GM19023 (cell line): Measurements from ENCODE around the gene BNIP3.

Experiments
- ATAC-seq: cut with Tn5 transposase; IDR thresholded peaks from one replicate; pipeline ENCODE4 v1.9.1; 2021; ENCODE audit warnings: mild to moderate bottlenecking, moderate library complexity; ENCODE audit not compliant: unreplicated experiment

BNIP3 gene, protein sequence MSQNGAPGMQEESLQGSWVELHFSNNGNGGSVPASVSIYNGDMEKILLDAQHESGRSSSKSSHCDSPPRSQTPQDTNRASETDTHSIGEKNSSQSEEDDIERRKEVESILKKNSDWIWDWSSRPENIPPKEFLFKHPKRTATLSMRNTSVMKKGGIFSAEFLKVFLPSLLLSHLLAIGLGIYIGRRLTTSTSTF

DNA sequence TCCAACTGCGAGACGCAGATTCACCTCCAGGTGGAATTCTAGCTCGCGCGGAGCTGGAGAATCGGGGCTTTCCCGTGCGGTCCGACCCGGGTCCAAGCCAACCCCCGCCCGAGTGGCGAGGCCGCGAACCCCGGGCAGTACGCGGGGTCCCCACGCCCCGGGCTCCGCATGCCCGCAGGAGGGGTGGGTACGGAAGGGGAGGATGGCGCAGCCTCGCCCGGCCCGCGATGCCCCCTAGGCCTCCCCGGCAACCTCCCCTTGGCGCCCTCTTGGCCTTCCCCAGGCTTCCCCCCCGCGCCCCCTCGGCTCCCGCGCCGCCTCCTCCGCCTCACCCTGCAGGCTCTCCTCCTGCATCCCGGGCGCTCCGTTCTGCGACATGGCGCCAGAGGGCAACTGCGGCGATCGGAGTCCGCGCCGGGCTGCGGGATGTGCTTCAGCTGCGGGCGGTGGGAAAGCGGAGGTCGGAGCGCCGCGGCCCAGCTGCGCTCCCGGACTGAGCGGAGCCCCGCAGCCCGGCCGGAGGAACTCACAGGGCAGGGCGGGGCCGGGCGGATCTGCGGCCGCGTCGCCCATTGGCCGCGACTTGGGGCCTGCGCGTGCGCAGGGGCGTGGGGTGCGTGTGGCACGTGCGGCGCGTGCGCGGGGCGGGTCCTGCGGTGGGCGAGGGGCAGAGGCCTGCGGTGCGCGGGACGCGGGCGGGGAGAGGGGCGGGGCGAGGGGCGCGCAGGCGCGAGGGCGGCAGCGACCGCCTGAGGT is at the start of gene BNIP3:
TSS of gene BNIP3 (minus strand) at position 495 of the 756 bp plus-strand sequence. CDS start at position 378, 117 bp downstream.
- ATAC-seq = peak; percentile 88

DNA sequence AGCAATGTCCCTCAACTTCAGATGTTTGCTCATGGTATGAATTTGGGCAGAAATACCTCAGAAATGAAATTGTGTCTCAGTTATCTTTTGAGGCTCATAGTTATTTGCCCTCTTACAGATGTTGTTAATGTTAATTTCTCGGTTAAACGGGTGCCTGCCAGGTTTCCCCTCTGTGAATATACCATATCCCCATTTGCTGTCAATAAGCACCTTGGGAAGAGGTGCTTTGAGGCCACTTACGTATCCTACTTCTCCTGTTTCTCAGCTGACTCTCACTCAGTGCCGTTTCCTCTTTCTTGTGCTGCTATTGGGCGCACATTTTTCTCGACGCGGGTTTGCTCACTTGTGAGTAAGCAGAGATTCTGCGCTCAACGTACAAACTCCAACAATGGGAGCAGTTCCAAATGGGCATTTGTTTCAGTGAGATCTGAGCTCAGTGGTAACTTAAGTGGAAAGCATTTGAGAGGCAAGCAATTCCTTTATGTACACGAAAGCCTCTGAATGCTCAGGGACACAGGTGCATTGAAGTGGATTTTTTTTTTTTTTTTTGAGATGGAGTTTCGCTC is 49.3 kb upstream of the BNIP3 start:
- no peak for ATAC-seq

DNA sequence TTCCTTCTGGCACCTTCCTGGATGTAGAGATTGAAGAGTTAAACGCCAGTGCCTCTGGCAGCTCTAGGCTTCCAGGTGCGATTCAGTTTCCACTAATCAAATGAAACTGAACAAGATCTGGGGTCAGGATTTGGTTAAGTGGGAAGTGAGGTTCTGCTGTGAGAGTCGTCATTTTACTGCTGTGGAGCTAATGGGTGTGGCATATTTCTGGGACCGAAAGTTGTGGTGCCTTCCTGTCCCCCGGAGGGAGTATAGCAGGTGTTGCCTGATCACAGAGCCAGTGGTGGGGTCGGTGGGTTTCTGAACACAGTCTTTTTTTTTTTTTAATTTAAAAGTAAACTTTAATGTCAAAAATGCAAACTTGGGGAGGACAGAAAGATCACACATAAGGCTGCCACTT is 47.0 kb upstream of the BNIP3 start:
- ATAC-seq = no peak

DNA sequence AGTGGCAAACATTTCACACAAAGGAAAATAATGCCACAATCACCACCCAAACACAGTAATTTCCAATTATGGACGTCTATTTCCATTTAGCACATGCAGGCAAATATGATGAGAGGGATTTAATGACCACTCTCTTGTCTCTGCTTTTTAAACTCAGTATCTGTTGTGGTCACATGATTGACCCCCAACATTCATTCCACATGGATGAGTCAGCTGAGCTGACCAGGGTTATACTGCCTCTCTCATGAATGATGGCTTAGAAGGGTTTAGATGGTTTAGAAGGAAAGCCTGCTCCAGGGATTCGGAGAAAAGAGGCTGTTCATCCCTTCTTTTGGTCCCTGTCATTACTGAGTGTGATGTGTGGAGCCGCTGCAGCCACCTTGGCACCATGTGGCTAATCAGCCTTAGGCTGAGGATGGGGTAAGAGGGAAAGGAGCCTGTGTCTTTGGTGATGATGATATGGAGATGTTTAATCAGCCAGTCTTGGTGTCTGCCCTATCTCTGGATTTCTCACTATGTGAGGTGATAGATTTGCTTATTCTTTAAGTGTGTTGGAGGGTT is 45.8 kb upstream of the BNIP3 start:
- no peak for ATAC-seq

DNA sequence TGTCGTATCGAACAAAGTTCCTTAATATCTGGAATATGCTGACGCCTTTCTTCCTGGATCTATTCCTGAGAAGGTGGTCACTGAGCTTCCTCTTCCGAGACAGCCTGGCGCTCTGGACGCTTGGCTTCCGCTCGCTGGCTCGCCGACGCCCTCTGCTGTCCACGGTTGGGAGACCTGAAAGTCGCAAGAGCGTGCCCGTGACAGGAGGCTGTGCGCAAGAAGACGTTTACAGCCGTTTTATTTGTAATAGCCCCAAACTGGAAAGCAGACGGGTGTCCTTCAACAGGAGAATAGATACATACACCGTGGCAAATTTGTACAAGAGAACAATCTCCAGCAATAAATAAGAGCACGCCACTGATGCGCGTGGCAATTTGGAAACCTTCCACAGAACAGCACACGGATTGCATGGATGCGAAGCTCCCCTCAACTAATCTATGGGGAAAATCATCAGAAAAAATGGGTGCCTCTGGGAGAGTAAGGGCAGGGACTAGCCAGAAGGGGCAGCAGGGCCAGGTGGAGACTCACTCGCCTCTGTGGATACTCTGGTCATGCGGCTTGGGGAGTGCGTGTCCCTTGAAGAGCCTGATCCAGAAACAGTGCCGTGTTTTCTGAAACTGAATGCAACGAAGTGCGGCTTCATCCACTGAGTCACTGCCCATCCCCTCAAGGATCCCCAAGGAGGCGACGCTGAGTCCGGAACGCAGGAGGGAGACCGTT is 41.5 kb upstream of the BNIP3 start:
- ATAC-seq = peak; percentile 79

DNA sequence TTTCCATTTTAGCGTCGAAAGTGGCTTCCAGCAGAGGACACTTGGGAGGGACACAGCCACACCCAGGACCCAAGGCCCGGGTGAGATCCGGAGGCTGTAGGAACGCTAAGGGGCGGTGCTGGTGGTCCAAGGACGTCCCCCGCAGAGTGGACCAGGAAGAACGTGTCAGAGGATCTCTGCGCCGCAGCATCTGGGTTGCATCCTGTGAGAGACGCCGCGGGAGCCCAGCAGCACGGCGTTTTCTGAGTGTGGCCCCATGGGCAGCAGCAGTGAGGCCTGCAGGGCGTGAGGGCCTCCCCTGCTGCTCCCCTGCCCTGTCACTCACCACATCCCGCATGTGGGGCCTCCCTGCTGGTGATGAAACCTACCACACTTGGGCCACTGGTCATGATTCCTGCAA is 40.5 kb upstream of the BNIP3 start:
- no peak for ATAC-seq

DNA sequence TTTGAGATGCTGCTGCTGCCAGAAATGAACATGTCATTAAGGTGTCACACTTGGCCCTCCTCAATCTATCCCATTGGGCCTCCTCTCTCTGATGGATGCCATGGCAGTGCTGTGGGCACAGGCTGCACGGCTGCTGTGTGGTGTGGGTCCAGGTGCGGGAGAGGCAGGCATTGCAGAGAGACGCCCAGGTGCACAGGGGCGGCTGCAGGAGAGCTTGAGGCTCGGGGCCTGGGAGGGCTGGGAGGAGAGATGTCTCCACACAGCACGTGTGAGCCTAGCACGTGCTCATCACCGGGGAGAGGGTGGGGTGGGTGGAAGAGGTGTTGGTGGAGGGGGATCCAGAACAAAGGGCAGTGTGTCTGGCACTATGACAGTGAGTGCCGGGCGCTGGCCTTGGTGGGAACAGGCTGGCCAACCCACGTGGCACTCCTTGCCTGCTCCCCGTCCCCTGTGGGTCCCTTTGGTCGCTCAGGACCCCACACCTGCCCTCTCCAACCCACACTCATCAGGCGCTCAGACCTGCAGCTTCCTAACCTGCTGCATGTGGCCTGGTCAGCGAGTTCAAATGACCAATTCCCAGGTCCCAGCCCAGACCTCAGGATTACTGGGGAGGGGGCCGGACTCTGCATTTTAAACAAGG is 39.9 kb upstream of the BNIP3 start:
- no peak for ATAC-seq

DNA sequence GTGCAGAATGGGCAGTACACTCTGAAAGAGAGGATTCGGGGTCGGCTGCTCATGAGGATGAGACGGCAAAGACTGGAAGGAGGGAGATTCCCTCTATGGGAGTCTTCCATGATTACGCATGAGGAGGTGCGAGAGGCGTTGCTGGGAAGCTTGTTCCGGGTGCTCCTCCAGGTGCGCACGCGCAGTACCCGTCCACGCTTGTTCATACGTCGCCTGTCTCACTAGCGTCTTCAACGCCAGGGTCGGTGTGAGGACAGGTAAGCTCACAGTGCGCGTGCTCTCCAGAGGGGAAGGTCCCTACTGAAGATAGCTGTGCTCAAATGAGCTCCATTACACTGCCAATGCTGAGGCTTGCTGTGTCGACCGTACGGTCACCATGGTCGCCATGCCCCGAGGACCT is 39.3 kb upstream of the BNIP3 start:
- ATAC-seq = no peak

DNA sequence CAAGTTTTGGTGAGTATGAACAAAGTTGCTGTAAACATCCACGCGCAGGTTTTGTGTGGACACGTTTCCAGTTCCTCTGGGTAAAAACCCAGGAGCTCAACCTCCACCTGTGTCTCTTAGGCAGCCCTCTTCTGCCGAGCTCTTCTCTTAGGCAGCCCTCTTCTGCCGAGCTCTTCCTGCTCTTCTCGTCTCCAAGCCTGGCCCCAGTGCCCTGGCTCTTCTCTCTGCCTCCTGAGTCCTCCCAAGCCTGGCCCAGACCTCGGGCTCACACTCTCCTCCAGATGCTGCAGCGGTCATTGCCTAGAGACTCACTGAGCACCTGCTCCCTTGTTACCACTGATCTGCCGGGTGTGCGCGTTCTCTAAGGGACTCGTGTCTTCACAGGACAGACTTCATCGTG is 38.7 kb upstream of the BNIP3 start:
- no peak for ATAC-seq

DNA sequence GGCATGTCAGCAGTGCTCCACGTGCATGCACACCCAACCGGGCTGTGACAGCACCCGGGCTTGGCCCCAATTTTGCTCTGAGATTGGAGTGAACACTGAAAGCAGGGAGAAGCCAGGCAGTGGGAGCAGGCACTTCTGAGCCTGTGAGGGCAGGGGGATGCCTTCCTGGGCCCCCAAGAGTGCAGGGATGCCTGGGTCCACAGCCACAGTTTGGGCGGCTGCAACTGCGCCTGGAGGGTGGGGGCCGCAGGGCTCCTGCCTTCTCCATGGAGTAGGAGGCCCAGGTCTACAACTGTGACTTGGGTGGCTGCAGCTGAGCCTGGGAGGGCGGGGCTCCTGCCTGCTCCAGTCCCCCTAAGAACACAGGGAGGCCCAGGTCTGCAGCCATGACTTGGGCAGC is 37.6 kb upstream of the BNIP3 start:
- no peak for ATAC-seq

DNA sequence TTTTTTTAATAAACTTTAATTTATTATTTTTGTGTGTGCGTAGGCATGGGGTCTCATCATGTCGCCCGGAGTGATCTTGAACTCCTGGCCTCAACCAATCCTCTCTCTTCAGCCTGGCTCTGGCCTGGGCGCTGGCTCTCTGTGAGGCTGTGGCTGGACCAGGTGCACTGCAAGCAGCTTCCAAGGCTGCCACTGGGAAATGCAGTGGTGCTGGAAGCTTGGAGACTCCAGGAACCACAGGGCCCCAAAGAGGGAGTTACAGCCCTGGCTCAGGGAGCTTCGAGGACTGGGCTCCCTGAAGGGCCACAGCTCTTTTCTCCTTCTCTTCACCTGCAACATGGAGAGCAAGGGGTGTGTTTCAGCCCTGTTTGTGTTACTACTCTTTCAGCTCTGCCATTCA is 36.7 kb upstream of the BNIP3 start:
- ATAC-seq = no peak

DNA sequence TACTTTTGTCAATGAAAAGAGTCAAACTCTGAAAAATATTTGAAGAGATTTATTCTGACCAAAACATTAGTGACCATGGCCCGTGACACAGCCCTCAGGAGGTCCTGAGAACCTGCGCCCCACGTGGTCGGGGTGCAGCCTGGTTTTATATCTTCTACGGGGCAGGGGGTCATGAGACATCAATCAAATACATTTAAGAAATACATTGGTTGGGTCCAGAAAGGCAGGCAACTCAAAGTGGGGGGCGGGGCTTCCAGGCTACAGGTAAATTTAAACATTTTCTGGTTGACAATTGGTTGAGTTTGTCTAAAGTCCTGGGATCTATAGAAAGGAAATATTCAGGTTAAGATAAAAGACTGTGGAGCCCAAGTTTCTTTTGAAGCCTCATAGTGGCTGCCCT is 34.8 kb upstream of the BNIP3 start:
- ATAC-seq = no peak

DNA sequence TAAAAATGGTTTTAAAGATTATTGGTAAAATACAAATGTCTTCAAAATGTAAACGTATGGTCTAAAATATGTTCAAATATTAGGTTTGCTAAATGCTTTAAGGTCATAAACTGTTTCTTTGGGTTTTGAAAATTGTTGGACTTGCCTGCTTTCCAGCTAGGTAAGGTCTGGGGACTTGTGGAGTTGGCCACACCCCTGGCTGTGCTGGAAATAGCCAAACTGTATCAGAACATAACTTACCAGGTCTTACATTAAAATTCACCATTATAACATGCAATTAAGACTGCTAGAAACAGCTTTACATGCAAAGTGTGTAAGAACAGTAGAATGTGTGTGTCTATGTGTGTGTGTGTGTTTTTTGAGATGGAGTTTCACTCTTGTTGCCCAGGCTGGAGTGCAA is 29.7 kb upstream of the BNIP3 start:
- no peak for ATAC-seq

DNA sequence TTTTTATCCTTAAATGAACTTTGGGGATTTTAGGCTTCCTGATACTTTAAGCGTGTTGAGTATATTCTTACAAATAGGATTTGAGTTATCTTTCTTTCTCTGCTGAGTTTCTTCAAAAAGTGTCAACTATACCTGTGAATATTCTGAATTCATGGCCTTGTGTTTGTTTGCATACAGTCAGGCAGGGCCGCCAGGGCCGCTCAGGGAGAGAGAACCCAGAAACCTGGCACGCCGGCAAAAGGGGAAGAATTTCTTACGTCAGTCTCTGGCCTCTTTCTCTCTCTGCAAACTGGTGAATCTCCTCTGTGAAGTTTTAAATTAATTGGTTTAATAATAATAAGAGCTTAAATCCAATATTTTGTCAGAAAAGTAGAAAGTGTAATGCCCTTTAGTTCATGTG is 29.3 kb upstream of the BNIP3 start:
- ATAC-seq = no peak

DNA sequence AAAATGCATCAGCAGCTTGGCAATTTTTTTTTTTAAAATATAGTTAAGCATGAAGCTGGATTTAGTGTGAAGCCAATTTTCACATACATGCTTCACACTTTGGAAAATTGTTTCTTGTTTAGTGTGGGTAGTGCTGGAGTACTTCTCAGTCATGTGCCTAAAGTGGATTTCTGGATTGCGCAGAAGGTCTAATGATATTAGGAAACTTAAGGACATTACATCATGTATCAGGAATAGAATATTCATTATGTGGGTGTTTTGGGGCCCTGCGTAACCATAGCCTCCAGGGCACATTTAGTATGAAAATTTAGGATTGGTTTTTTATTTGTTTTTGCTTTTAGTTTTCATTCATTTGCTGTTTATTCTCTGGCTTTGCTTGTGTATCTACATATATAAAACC is 28.8 kb upstream of the BNIP3 start:
- no peak for ATAC-seq

DNA sequence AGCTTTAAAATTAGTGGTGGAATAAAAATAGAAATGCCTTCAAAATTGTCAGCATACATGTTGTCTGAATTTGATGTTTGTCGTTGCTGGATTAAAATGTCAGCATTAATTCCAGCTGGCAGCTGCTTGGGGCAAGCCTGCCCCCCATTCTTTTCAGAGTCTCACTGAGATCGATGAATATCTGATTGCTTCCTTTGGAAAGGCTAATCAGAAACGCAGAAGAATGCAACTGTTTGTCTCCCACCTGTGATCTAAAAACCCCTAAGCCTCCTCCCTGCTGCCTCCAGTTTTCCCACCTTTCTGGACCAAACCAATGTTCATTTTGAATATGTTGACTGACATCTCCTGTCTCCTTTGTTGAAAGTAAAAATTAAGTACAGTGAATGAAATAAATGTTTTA is 27.9 kb upstream of the BNIP3 start:
- ATAC-seq = no peak

DNA sequence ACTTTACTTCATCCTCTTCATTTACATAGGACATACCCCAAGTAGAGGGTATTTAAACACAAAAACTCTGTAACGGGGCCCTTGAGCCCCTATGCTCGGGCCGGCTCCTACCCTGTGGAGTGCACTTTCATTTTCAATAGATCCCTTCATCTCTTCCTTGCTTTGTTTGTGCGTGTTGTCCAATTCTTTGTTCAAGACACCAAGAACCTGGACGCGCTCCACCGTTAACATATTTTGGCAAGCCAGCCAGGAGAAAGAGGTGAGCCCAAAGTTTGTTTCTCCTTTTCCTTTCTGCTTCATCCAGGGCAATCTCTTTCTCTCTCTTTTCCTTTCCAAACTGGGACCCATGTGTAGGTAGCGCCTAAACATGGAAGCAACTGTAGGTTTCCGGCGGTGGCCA is 26.0 kb upstream of the BNIP3 start:
- no peak for ATAC-seq

DNA sequence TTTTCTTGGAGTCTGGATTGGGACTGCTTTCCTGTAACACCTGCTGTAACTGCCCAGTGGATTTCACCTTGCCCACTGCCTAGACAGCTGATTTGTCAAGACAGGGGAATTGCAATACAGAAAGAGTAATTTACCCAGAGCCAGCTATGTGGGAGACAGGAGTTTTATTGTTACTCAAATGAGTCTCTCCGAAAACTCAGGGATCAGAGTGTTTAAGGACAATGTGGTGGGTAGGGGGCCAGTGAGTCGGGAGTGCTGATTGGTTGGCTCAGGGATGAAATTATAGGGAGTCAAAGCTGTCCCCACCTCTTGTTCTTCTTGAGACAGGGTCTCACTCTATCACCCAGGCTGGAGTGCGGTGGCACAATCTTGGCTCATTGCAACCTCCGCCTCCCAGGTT is 25.2 kb upstream of the BNIP3 start:
- ATAC-seq = no peak

DNA sequence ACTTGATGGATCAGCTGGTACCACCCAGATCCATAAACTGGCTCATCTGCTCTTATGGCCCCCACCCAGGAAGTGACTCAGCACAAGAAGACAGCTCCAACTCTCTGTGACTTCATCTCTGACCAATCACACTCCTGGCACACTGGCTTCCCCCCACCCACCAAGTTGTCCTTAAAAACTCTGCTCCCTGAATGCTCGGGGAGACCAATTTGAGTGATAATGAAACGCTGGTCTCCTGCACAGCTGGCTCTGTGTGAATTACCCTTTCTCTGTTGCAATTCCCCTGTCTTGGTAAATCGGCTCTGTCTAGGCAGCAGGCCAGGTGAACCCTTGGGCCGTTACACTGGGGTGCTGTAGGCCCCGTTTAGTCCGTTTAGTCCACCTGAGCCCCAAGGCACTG is 23.4 kb upstream of the BNIP3 start:
- ATAC-seq = no peak

DNA sequence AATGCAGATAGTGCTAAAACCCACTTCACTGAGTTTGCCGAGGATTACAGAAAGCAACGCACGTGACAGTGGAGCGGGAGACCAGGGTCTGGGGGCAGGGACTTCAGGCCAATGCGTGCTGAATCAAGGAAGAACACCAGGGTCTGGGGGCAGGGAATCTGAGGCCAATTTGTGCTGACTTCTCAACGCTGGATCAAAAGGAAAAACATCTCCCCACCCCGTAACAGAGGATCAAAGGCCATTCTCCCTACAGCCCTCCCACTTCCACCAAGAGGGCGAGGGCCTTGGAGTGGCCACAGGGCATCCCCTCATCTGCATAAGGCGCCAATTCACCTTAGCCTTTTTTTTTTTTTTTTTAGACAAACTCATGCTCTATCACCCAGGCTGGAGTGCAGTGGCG is 22.3 kb upstream of the BNIP3 start:
- no peak for ATAC-seq

DNA sequence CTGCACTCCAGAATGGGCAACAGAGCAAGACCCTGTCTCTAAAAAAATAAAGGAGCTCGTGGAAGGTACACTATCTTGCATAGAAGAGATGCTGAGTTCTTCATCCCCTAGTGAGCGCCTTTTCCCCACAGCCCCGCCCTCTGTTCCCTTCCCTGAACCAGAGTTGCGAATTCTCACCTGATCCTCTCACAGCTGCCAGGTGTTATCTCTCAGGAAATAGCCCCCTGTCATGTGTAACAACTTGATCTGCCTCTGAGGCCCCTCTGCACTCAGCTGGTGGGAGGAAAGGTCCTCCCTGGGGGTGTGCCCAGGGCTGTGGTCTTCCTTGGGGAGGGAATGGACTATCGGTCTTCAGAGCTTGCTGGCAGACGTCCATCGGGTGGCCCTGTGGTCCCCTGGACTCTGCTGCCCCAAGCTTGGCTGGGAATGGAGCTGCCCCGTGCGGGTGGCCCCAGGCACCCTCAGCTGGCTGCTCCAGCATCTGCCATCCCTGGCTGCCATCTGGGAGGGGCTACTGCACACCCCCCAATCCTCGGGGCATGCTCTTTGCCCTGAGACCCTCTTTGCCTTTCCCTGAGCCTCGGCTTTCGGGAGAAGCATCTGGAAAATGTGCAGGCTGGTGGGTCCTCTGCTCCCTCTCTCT is 21.7 kb upstream of the BNIP3 start:
- no peak for ATAC-seq
